Activated T-cell treated with anti-CD3 and anti-CD28 coated beads, Interleukin-2, amount 50 U/mL, for 4 hours (primary cell): ENCODE measurements around the gene LARGE1. TPM values are rescaled to one million over a fixed set of nuclear protein-coding genes. Genes with fewer than 3 reads are reported as not detected.

Experiments
- ATAC-seq, 2 donors: fragments of 200-7000 bp; cut with Tn5 transposase; one replicate each; pipeline ENCODE4 v1.10.0; 2021
- DNase-seq: peaks from one replicate; pipeline ENCODE4 v3.0.0-alpha.2; 2020
- H3K27me3 Mint-ChIP-seq: one replicate; pipeline ENCODE4 v1.8.0; 2021; ENCODE audit warnings: low read depth, mixed read lengths
- H3K36me3 Mint-ChIP-seq: one replicate; pipeline ENCODE4 v1.8.0; 2022; ENCODE audit warnings: mixed read lengths; ENCODE audit not compliant: insufficient read depth
- H3K4me1 Mint-ChIP-seq: one replicate; pipeline ENCODE4 v1.8.0; 2021; ENCODE audit warnings: low read depth, mixed read lengths
- H3K4me3 Mint-ChIP-seq: one replicate; pipeline ENCODE4 v1.8.0; 2021; ENCODE audit warnings: mild to moderate bottlenecking, moderate library complexity, mixed read lengths
- H3K9me3 Mint-ChIP-seq: one replicate; pipeline ENCODE4 v1.8.0; 2021; ENCODE audit warnings: mixed read lengths
- total RNA-seq, 3 donors: library from RNA; stranded (reverse); gene quantifications; one replicate each; pipeline ENCODE4 v1.2.1, GENCODE V29; 2021

The LARGE1 gene
- total RNA-seq, 3 donors from 2014 or later, result 0.73 to 2.2 (median 1.0) TPM

DNA sequence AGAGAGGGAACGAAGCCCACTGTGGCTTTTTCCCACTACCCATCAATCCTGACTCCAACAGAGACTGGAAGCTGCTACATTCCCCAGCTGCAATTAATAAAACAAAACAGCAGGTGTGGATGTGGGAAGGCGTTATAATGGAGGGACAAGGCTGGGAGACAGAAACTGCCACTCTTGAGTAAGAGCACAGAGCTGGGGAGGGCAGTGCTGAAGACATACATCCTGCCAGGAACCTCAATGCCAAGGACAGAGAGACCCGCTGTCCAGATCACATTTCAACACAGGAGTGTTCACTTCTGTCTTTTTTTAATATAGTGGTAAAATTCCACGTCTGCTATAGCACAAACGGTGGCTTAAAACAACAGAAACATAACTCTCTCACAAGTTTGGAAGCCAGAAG, 94.5 kb downstream of the LARGE1 start:
- Mint-ChIP-seq H3K4me1 (no peaks in the 10 kb centered on the region), H3K36me3 (no peaks in the 10 kb centered on the region), H3K9me3 (no peaks in the 10 kb centered on the region), H3K27me3 (no peaks in the 10 kb centered on the region), H3K4me3 (no peak overlapping the region)
- DNase-seq (no peak), ATAC-seq (no peak)

- no peak overlapping the region for H3K4me3 Mint-ChIP-seq
- H3K4me1 Mint-ChIP-seq, result no peaks in the 10 kb centered on the region
- DNase-seq (no peak), ATAC-seq (no peak)
- no peaks in the 10 kb centered on the region for H3K27me3 Mint-ChIP-seq
- no peaks in the 10 kb centered on the region for H3K9me3 Mint-ChIP-seq
- no peaks in the 10 kb centered on the region for H3K36me3 Mint-ChIP-seq
Measured at GRCh38 chr22:33823552-33823951, 96.7 kb downstream of the LARGE1 start.

DNA sequence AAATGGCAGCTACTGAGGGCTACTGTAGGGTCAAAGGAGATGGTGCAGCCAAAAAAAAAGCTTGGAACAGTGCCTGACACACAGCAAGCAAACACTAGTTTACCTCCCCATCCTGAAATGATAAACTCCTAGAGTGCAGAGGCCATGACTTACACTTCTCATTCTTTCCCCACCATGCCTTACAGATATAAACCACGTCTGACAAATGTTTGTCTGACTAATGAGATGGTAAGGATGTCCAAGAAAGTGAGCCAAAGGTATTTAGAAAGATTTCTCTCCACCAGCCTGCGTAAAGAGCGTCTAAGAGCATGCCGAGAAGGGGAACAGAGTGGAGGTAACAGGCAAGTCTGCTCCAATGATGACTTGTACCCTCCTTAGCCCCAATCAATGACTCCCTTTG, 99.0 kb downstream of the LARGE1 start:
- no peak overlapping the region for H3K4me3 Mint-ChIP-seq
- H3K27me3 Mint-ChIP-seq, result no peaks in the 10 kb centered on the region
- H3K36me3 Mint-ChIP-seq, result no peaks in the 10 kb centered on the region
- no peak for DNase-seq
- no peaks in the 10 kb centered on the region for H3K4me1 Mint-ChIP-seq
- H3K9me3 Mint-ChIP-seq, result no peaks in the 10 kb centered on the region
- ATAC-seq, result no peak

DNA sequence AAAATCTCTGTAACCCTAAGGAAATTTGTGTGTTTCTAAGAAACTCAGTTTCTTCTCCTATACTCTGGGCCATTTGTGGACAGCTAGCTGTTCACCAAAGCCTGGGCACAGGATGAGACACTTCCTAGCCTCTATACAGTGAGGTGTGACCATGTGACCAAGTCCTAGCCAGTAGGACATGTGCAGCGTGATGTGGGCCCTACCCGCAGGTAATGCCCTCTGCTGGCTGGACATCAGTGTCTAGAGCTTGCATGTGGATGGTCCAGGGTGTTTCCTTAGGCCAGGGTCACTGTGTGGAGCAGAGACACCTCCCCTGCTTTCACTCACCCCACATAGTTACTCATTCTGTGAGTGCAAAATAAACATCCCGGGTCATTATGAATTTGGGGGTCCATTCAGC, 100.5 kb downstream of the LARGE1 start:
- ATAC-seq, result no peak
- Mint-ChIP-seq H3K27me3 (no peaks in the 10 kb centered on the region), H3K4me3 (no peak overlapping the region), H3K4me1 (no peaks in the 10 kb centered on the region), H3K36me3 (no peaks in the 10 kb centered on the region), H3K9me3 (no peaks in the 10 kb centered on the region)
- DNase-seq, result no peak

GRCh38 chr22:33817512-33818127, 102.7 kb downstream of the LARGE1 start:
- DNase-seq (no peak), ATAC-seq (no peak)
- H3K27me3 Mint-ChIP-seq, result no peaks in the 10 kb centered on the region
- no peaks in the 10 kb centered on the region for H3K36me3 Mint-ChIP-seq
- no peaks in the 10 kb centered on the region for H3K4me1 Mint-ChIP-seq
- no peaks in the 10 kb centered on the region for H3K9me3 Mint-ChIP-seq
- no peak overlapping the region for H3K4me3 Mint-ChIP-seq

DNA sequence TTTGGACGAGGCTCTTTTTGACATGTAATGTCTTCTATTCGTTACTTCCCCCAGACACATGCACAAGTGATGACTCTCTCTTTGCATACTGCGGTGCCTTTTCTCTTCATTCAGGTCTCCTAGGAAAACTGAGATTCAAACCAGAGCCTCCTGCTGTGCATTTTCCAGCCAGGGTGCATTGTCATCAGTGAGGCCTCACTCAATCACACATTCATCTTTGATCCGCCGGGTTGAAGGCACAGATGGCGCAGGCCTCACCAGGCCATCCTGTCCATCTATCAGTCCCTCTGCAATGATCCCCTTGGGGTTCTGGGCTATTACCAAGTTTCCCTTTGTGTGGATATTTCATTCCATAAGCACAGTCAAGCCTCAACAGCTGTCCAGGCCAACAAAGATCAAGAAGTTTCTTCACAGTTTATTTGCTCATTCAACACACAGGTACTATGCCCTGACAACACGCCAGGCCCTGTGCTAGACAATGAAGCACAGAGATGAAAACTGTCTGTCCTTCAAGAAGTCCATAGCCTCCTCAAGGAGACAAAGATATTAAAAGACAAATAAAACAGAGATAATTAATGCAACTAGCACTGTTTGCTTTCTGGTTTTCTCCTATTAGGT, 107.8 kb downstream of the LARGE1 start:
- Mint-ChIP-seq H3K4me3 (no peak overlapping the region), H3K36me3 (no peaks in the 10 kb centered on the region), H3K4me1 (no peaks in the 10 kb centered on the region), H3K27me3 (no peaks in the 10 kb centered on the region), H3K9me3 (no peaks in the 10 kb centered on the region)
- no peak for DNase-seq
- no peak for ATAC-seq

DNA sequence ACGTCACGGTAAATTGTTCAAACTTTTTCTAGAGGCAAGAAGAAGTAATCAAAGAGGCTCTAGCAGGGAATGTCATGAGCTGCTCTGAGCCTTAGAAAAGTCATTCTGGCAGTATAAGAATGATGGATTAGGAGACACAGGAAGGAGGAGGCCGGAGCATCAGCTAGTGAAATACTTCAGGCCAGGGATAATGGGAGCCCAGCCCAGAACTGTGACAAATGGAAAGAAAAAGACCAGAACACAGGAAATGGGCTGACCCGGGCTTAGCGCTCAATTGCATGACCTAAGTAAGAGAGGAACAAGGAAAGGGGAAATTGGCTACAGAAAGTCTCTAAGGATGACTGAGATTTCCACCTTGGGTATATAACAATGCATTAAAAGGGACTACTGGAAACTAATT, 108.6 kb downstream of the LARGE1 start:
- ATAC-seq, result no peak
- no peaks in the 10 kb centered on the region for H3K4me1 Mint-ChIP-seq

GRCh38 chr22:33811208-33811607, 109.1 kb downstream of the LARGE1 start:
- no peaks in the 10 kb centered on the region for H3K9me3 Mint-ChIP-seq
- H3K4me1 Mint-ChIP-seq, result no peaks in the 10 kb centered on the region
- no peak for DNase-seq
- no peaks in the 10 kb centered on the region for H3K36me3 Mint-ChIP-seq
- no peaks in the 10 kb centered on the region for H3K27me3 Mint-ChIP-seq
- no peak overlapping the region for H3K4me3 Mint-ChIP-seq
- ATAC-seq, result no peak

More for the DNA sequence above, 108.6 kb downstream of the LARGE1 start:
- Mint-ChIP-seq H3K27me3 (no peaks in the 10 kb centered on the region), H3K9me3 (no peaks in the 10 kb centered on the region), H3K36me3 (no peaks in the 10 kb centered on the region), H3K4me3 (no peak overlapping the region)
- DNase-seq, result no peak

GRCh38 chr22:33807470-33807869, 112.8 kb downstream of the LARGE1 start:
- no peak for ATAC-seq
- peaks cover 13% of the 10 kb centered on the region for H3K9me3 Mint-ChIP-seq
- H3K4me1 Mint-ChIP-seq, result no peaks in the 10 kb centered on the region

DNA sequence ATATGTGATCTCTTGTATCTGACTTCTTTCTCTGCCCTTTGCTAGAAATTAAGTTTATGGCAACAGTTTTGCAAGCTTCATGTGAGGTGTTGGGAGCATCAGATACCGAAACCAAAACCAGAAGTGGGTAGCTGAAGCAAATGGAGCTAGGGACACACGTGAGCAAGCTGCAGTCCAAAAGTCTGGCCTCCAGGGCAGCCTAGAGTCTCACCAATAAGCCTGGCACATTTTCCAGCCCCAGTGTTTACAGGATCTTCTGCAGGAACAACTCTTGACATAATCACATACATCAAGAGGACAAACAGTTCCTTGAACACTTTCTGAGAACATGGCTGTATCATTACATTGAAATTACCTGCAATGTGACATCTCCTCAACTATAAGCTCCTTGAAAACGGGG, 114.1 kb downstream of the LARGE1 start:
- no peaks in the 10 kb centered on the region for H3K36me3 Mint-ChIP-seq
- H3K9me3 Mint-ChIP-seq, result peaks cover 17% of the 10 kb centered on the region
- no peak overlapping the region for H3K4me3 Mint-ChIP-seq
- no peaks in the 10 kb centered on the region for H3K27me3 Mint-ChIP-seq
- DNase-seq (no peak), ATAC-seq (no peak)
- no peaks in the 10 kb centered on the region for H3K4me1 Mint-ChIP-seq

More at GRCh38 chr22:33807470-33807869, 112.8 kb downstream of the LARGE1 start:
- Mint-ChIP-seq H3K36me3 (no peaks in the 10 kb centered on the region), H3K27me3 (no peaks in the 10 kb centered on the region), H3K4me3 (no peak overlapping the region)
- DNase-seq, result no peak

- Mint-ChIP-seq H3K4me3 (no peak overlapping the region), H3K4me1 (no peaks in the 10 kb centered on the region), H3K36me3 (no peaks in the 10 kb centered on the region), H3K9me3 (peaks cover 20% of the 10 kb centered on the region), H3K27me3 (no peaks in the 10 kb centered on the region)
- ATAC-seq, result no peak
- DNase-seq, result no peak
Measured at GRCh38 chr22:33803371-33804282, 116.6 kb downstream of the LARGE1 start.

DNA sequence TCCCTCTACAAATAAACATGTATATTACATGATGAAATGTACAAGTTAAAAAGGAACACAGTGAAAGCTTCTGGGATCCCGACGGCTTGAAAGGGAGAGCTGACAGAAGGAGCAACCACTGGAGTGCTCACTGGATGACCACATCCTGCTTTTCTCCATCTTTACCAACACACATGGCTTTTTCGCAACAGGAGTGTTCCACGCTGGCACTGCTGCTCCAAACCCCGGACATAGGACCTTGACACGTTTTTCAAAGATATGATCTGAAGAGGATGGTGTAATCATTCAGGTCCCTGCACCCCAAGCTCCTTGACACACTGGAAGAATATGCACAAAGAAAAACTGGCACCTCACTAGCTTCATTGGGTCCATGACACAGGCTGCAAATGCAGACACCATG, 121.9 kb downstream of the LARGE1 start:
- Mint-ChIP-seq H3K4me3 (no peak overlapping the region), H3K36me3 (no peaks in the 10 kb centered on the region), H3K27me3 (no peaks in the 10 kb centered on the region), H3K4me1 (no peaks in the 10 kb centered on the region), H3K9me3 (peaks cover 25% of the 10 kb centered on the region)
- DNase-seq (no peak), ATAC-seq (no peak)

GRCh38 chr22:33796494-33796893, 123.8 kb downstream of the LARGE1 start:
- no peaks in the 10 kb centered on the region for H3K4me1 Mint-ChIP-seq
- no peak overlapping the region for H3K4me3 Mint-ChIP-seq
- no peak for DNase-seq
- H3K27me3 Mint-ChIP-seq, result no peaks in the 10 kb centered on the region
- H3K9me3 Mint-ChIP-seq, result peaks cover 24% of the 10 kb centered on the region
- no peaks in the 10 kb centered on the region for H3K36me3 Mint-ChIP-seq
- ATAC-seq, result no peak

- Mint-ChIP-seq H3K27me3 (no peaks in the 10 kb centered on the region), H3K36me3 (no peaks in the 10 kb centered on the region), H3K4me3 (no peak overlapping the region), H3K4me1 (no peaks in the 10 kb centered on the region), H3K9me3 (peaks cover 28% of the 10 kb centered on the region)
- ATAC-seq (no peak), DNase-seq (no peak)
Measured at GRCh38 chr22:33793475-33793874, 126.8 kb downstream of the LARGE1 start.

DNA sequence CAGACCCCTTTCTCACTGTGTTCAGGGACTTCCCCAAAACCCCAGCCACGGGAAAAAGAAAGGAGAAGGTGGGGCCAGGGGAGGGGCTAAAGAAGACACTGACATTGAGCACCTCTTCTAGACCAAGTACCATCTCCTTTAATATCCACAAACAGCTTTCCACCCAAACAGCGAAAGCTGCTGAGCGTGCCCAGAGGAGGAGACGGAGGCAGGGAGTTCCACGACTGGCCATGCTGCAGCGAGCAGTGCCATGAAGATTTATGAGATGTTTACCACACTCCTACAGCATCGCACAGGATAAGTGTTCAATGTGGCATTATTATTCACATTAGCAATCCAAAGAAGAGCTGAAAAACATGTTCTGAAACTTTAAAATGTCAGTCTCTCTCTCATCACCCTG, 127.4 kb downstream of the LARGE1 start:
- no peaks in the 10 kb centered on the region for H3K36me3 Mint-ChIP-seq
- H3K4me3 Mint-ChIP-seq, result no peak overlapping the region
- ATAC-seq (no peak), DNase-seq (no peak)
- H3K4me1 Mint-ChIP-seq, result no peaks in the 10 kb centered on the region
- no peaks in the 10 kb centered on the region for H3K27me3 Mint-ChIP-seq
- peaks cover 33% of the 10 kb centered on the region for H3K9me3 Mint-ChIP-seq
